NT2/D1 (cell line): ENCODE data around the gene TMEM132C.

Experiments used
- YY1 ChIP-seq: IDR thresholded peaks from 2 replicates; pipeline ENCODE4 v1.6.1; 2011; ENCODE audit not compliant: insufficient read length, insufficient read depth
- ZNF274 ChIP-seq: IDR thresholded peaks from 2 replicates; pipeline ENCODE4 v1.6.1; 2011; ENCODE audit warnings: mild to moderate bottlenecking, low read depth, low read length

DNA sequence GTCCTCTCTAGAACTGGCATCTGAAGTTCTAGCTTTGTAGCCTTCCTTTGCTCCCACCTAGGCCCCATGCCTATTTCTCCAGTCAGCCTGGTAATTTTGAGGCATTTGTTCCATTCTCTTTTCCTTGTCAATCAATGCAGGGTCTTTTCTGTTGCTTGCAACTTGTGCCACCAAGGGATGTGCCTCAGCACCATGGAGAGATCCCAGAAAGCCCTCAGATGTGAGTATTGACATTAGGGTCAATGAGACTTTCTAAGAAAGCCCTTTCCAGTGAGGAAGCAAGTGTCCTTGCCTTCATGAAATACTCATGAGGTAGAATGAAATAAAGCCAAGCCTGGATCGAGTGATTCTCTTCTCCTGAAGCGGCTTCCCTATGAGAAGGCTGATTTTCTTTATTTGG, 342.9 kb downstream of the TMEM132C start:
- TF ChIP-seq YY1 (no peak), ZNF274 (no peak)
